Testis (tissue), 2 donors: Measurements from ENCODE around the gene CEP72.

Experiments used
- POLR2A ChIP-seq: fragments of 450-650 bp; IDR thresholded peaks from one replicate; pipeline ENCODE4 v1.6.1; 2017; ENCODE audit warnings: antibody characterized with exemption, mild to moderate bottlenecking, moderate library complexity
- TF ChIP-seq, protein P1 (sequence below), 3 experiments: fragments of 450-650 bp in 2 of 3; fragments of 200-600 bp in 1 of 3; sonication (generic) in 1 of 3; IDR thresholded peaks; one replicate each; pipeline ENCODE4 v1.5.1; 2016 to 2019; ENCODE audit warnings: antibody characterized with exemption in 3 of 3, mild to moderate bottlenecking in 2 of 3, moderate library complexity in 1 of 3

DNA sequence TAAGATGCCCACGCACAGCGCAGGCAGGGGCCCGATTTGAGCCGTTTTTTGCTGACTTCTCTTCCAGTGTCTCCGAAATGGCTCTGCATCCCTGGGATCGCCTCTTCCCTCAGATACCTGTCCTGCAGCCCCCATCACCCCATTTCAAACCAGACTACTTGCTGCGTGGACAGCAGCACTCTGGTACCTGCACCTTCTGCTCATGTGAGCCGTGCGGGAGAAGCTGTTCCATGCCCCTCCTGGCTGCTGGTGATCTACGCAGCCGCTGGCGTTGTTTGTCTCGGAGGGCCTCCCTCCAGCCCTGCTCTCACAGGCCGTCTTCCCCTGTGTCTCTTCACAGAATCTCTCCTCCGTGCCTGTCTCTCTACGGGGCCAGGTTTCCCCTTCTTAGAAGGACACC is 13.4 kb downstream of the CEP72 start:
- TF ChIP-seq, protein P1, sequence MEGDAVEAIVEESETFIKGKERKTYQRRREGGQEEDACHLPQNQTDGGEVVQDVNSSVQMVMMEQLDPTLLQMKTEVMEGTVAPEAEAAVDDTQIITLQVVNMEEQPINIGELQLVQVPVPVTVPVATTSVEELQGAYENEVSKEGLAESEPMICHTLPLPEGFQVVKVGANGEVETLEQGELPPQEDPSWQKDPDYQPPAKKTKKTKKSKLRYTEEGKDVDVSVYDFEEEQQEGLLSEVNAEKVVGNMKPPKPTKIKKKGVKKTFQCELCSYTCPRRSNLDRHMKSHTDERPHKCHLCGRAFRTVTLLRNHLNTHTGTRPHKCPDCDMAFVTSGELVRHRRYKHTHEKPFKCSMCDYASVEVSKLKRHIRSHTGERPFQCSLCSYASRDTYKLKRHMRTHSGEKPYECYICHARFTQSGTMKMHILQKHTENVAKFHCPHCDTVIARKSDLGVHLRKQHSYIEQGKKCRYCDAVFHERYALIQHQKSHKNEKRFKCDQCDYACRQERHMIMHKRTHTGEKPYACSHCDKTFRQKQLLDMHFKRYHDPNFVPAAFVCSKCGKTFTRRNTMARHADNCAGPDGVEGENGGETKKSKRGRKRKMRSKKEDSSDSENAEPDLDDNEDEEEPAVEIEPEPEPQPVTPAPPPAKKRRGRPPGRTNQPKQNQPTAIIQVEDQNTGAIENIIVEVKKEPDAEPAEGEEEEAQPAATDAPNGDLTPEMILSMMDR (IDR thresholded peaks at IDR 0.05), result no peak
- TF ChIP-seq POLR2A, result no peak
